Heart right ventricle (tissue), 16 donors: ENCODE measurements around the gene DENND10. TPM values are rescaled to one million over a fixed set of nuclear protein-coding genes. Genes with fewer than 3 reads are reported as not detected.

ENCODE experiments used
- ATAC-seq, 8 donors: fragments of 200-7000 bp; cut with Tn5 transposase; one replicate each; pipeline ENCODE4 v1.9.1; 2020; ENCODE audit warnings: mild to moderate bottlenecking in 8 of 8, moderate library complexity in 8 of 8, moderate number of reproducible peaks in 1 of 8
- DNase-seq, 2 donors: peaks; one replicate each; pipeline ENCODE4 v3.0.0-alpha.2; 2020
- H3K27ac ChIP-seq, 10 donors: fragments of 200-600 bp; sonication (generic) in 2 of 10; one replicate each; pipeline versions ENCODE4 v1.5.0 to v1.8.0; 2020 to 2022; ENCODE audit warnings: mild to moderate bottlenecking in 3 of 10
- H3K27me3 ChIP-seq, 7 donors: fragments of 200-600 bp; one replicate each; pipeline ENCODE4 v1.8.0; 2021 to 2022; ENCODE audit warnings: mild to moderate bottlenecking in 2 of 7
- H3K36me3 ChIP-seq, 9 donors: fragments of 200-600 bp; sonication (generic) in 1 of 9; one replicate each; pipeline versions ENCODE4 v1.5.0 to v1.8.0; 2020 to 2022; ENCODE audit warnings: mild to moderate bottlenecking in 2 of 9
- H3K4me1 ChIP-seq, 9 donors: fragments of 200-600 bp; sonication (generic) in 1 of 9; one replicate each; pipeline versions ENCODE4 v1.5.0 to v1.8.0; 2020 to 2022; ENCODE audit warnings: mild to moderate bottlenecking in 4 of 9
- H3K4me3 ChIP-seq, 10 donors: fragments of 200-600 bp; sonication (generic) in 2 of 10; one replicate each; pipeline versions ENCODE4 v1.5.0 to v1.8.0; 2020 to 2022; ENCODE audit warnings: mild to moderate bottlenecking in 7 of 10, moderate library complexity in 2 of 10
- H3K9me3 ChIP-seq, 11 donors: fragments of 200-600 bp in 10 of 11; sonication (generic) in 2 of 11; one replicate each; pipeline versions ENCODE4 v1.5.0 to v1.8.0; 2013 to 2022; ENCODE audit warnings: mild to moderate bottlenecking in 2 of 11, control low read depth in 1 of 11, moderate library complexity in 1 of 11
- WGBS, 2 donors: extraction: QIAGEN DNeasy Blood & Tissue Kit; methylation state at CpG; one replicate each; pipeline ENCODE4 v1.1.7; 2013; ENCODE audit warnings: inconsistent platforms in 1 of 2; 5-methylcytosine and 5-hydroxymethylcytosine counted together
- intact Hi-C, 10 donors: fragments of 100-400 bp; cut with DNase I; formaldehyde crosslinking; loops; one replicate each; pipeline versions ENCODE4 v1.11.1 to v1.14.2; 2022
- polyA plus RNA-seq, 2 donors: library from polyadenylated mRNA; stranded (reverse); fragments of 200-250 nt; gene quantifications; one replicate each; pipeline ENCODE4 v1.2.3, GENCODE V29; 2013
- total RNA-seq, 10 donors: library from RNA; stranded (reverse); fragmentation: NEBNext Ultra II Directional in 3 of 10; extraction: Animal tissue kit (Norgen Biotek cat#: 25700) in 3 of 10; gene quantifications; one replicate each; pipeline versions ENCODE4 v1.2.1 to v1.2.4, GENCODE V29; 2021 to 2023
- TF ChIP-seq, protein P1 (sequence below), 9 donors: fragments of 200-600 bp; sonication (generic) in 2 of 9; IDR thresholded peaks; one replicate each; pipeline versions ENCODE4 v1.5.0 to v1.8.0; 2021 to 2022; ENCODE audit warnings: antibody characterized with exemption in 9 of 9, mild to moderate bottlenecking in 5 of 9, moderate library complexity in 1 of 9
- donor health status: Arrhythmogenic right ventricular cardiomyopathy.
- donor health status: ischemic (EF 13 %, LVEDD 7.1; RV severe dilation, severe dysfunction).
- donor health status: healthy with polysubstance abuse.
- donor health status: DM: no; HTN: yes; CAD: no.
- donor health status: DM: no; HTN: no; CAD: no.
- donor health status: ischemic (EF 25% LVEDD 6.9; RV normal size, moderate dysfunction).
- donor health status: ischemic (EF 25% LVEDD 5.7; RV mildly dilated, moderate dysfunction).
- donor health status: healthy.
- donor health status: DM: yes; HTN: yes; CAD: no.
- donor health status: Ischemic cardiomyopathy.
- donor health status: ischemic (EF 35%, LVEDD 5.7; RV mildly dilated, moderate dysfunction).
- donor health status: nonischemic (EF 11% LVEDD 7.7; RV severe dilation, severe dysfunction).
- donor health status: DM: yes; HTN: yes; CAD: no.
- donor health status: PGD.
- donor health status: ischemic (EF 29% LVEDD 5.4; RV normal size, mild dysfunction).
- donor health status: nonischemic (EF 23%, LVEDD 6.1; RV moderate dilation, normal function).

DENND10 gene
- total and polyA plus RNA-seq, 12 donors, result 10.7 to 28.4 (median 21.9) TPM

DNA sequence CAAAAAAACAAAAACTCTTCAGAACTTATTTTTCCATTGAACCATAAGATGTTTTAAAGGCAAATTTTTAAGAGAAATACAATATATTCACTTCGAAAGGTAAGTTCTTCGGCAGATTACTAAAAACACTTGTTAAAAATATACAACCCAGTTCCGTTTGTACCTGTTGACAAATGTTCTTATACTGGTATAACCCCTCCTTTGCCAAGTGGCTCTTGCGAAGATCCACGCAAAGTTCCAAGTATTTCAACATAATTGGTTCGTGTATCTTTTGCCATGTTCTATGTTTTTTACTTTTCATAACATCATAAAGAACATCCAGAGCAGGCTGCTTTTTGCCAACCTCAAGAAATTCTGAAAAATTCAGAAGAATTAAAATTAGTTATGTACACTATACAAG is 30.3 kb upstream of the DENND10 start:
- 76 to 77% methylated on average over 6 of the region's 6 CpGs for WGBS, 2 donors
- Histone ChIP-seq H3K27ac (no peak overlapping the region), H3K4me1 (peaks cover 1 to 50% (median 31%) of the 10 kb centered on the region in 9 donors), H3K9me3 (no peaks in the 10 kb centered on the region), H3K36me3 (peaks cover 0 to 60% (median 43%) of the 10 kb centered on the region in 9 donors), H3K4me3 (no peak overlapping the region), H3K27me3 (no peaks in the 10 kb centered on the region)
- ATAC-seq (no peak), DNase-seq (no peak)
- TF ChIP-seq, protein P1, sequence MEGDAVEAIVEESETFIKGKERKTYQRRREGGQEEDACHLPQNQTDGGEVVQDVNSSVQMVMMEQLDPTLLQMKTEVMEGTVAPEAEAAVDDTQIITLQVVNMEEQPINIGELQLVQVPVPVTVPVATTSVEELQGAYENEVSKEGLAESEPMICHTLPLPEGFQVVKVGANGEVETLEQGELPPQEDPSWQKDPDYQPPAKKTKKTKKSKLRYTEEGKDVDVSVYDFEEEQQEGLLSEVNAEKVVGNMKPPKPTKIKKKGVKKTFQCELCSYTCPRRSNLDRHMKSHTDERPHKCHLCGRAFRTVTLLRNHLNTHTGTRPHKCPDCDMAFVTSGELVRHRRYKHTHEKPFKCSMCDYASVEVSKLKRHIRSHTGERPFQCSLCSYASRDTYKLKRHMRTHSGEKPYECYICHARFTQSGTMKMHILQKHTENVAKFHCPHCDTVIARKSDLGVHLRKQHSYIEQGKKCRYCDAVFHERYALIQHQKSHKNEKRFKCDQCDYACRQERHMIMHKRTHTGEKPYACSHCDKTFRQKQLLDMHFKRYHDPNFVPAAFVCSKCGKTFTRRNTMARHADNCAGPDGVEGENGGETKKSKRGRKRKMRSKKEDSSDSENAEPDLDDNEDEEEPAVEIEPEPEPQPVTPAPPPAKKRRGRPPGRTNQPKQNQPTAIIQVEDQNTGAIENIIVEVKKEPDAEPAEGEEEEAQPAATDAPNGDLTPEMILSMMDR (IDR thresholded peaks at IDR 0.05), result no peak
- intact Hi-C loops, result loop anchor here in 1 of 10 donors (5.0 kb wide), 1 partner anchor 41 kb away; no protein-coding TSS in a partner anchor

DNA sequence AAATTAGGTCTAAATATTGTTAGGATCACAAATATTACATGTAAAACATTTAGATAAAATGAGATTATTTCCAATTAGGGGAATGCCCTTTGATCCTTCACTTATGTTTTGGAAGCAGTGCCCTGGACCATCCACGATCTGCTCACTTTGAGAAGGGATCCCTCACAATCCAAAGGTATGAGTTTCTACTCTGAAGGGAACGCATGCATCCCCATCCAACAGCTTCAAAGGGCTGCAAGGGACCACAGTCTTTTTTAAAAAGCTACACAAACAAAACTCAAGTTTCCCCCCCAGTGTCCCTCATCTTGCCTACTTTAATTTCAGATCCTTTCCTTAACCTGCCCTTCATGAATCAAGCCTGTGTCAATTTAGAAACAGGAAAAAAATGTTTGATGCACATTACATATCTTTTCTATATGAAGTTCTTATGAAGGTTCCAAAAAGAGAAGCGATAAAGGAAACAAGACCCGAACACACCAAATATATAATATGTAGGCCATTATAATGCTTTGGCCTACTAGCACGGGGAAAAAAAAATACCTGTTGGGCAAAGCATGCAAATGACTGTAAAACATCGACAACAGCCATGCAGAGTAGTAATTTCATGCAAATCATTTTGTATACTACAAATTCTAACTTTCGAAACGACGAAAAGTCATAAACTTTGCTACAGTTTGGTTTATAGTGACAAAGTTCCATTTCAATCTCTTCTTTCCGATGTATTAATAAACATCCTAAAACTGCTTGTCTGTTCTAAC is 25.3 kb upstream of the DENND10 start:
- Histone ChIP-seq H3K27me3 (no peaks in the 10 kb centered on the region), H3K36me3 (peaks cover 0 to 10% (median 0%) of the 10 kb centered on the region in 9 donors), H3K4me1 (peaks cover 5 to 68% (median 37%) of the 10 kb centered on the region in 9 donors), H3K4me3 (peak overlapping the region; percentile 66 to 99 (median 95)), H3K9me3 (no peaks in the 10 kb centered on the region), H3K27ac (peak overlapping the region in 9 of 10 donors; percentile 91 to 99 (median 98))
- TF ChIP-seq, protein P1 (IDR thresholded peaks at IDR 0.05), result no peak
- intact Hi-C loops, result loop anchor here in 2 of 10 donors (5.0 kb wide), 2 partner anchors 51 to 89 kb away; partner anchors contain the start of genes NANOS1 (in 1 of the 2) and SFXN4 (in 1 of the 2)
- 29 to 33% methylated on average over 10 of the region's 10 CpGs for WGBS, 2 donors
- DNase-seq, result no peak
- no peak for ATAC-seq

DNA sequence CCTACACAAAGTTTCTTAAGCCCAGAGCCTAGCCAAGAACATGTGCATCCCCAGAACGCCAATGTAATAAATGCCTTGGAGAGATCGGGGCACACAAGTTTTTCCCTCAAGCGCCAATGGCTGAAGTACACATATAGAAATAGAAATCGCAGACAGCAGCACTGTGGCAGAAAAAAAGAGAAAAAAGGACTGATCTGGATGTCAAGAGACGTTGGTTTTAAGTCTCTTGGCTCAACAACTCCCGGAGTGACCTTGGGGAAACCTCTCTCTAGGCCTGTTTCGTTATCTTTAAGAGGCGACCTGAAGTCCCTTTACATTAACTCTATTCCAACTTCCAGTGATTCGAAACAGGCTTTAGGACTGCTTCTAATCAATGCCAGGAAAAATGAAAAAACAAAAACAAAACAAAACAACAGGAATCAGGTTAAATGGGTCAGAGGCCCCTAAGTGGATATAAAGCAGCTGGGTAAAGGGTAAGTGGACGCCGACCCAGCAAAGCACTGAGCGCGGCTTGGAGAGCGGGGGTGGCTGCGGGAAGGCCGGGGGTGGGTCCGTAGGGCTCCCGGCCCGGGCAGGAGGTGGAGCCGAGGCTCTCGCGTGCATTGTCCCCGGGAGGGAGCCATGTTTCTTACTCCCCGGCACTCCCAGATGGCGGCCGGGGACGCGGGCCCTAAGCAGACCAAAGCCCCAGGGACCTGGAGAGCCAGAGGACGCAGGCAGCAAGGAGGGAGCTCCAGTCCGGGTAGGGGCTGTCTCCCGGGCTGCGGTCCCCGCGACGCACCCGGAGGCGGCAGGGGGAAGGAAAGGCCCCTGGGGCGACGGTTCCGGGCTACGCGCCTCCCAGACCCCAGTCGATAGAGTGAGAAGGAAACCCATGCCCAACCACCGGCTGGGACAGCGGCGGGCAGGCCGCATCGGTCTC is 24.1 kb upstream of the DENND10 start:
- no peaks in the 10 kb centered on the region for H3K36me3 ChIP-seq
- peak; percentile 76 to 82 for DNase-seq
- peaks cover 5 to 56% (median 37%) of the 10 kb centered on the region in 9 donors for H3K4me1 ChIP-seq
- peak overlapping the region; percentile 66 to 99 (median 95) for H3K4me3 ChIP-seq
- H3K27me3 ChIP-seq, result no peaks in the 10 kb centered on the region
- ATAC-seq, result peak; percentile 87 to 93 (median 89)
- 1% methylated on average over 41 to 48 of the region's 48 CpGs for WGBS, 2 donors
- no peaks in the 10 kb centered on the region for H3K9me3 ChIP-seq
- intact Hi-C loops, result loop anchor here in 3 of 10 donors (1.0 to 5.0 kb wide), 6 partner anchors 23 to 97 kb away; partner anchors contain the start of genes SFXN4 (in 2 of the 3), DENND10 (in 1 of the 3), NANOS1 (in 1 of the 3) and PRDX3 (in 1 of the 3)
- TF ChIP-seq, protein P1 (IDR thresholded peaks at IDR 0.05), result no peak
- peak overlapping the region; percentile 91 to 99 (median 98) for H3K27ac ChIP-seq
